ENCODE measurements around the gene NAV3. TPM values are rescaled to one million over a fixed set of nuclear protein-coding genes. Genes with fewer than 3 reads are reported as not detected.

Gene NAV3
- total RNA-seq, 2 donors from 2014 or later: 0.72 to 1.9 TPM

- no peaks in the 10 kb centered on the region for H3K4me1 ChIP-seq
- no peaks in the 10 kb centered on the region for H3K36me3 ChIP-seq
- H3K9ac ChIP-seq (ENCODE audit: low read depth in 2 of 2, low read length in 2 of 2): no peak overlapping the region
- intact Hi-C loops (cut with DNase I): no loop called here
- H3K27me3 ChIP-seq: no peaks in the 10 kb centered on the region
- no peak for DNase-seq
- no peak overlapping the region for H3K4me3 ChIP-seq
- no peak overlapping the region for H3K27ac ChIP-seq
- H3K9me3 ChIP-seq: no peaks in the 10 kb centered on the region
- TF ChIP-seq, protein P1, sequence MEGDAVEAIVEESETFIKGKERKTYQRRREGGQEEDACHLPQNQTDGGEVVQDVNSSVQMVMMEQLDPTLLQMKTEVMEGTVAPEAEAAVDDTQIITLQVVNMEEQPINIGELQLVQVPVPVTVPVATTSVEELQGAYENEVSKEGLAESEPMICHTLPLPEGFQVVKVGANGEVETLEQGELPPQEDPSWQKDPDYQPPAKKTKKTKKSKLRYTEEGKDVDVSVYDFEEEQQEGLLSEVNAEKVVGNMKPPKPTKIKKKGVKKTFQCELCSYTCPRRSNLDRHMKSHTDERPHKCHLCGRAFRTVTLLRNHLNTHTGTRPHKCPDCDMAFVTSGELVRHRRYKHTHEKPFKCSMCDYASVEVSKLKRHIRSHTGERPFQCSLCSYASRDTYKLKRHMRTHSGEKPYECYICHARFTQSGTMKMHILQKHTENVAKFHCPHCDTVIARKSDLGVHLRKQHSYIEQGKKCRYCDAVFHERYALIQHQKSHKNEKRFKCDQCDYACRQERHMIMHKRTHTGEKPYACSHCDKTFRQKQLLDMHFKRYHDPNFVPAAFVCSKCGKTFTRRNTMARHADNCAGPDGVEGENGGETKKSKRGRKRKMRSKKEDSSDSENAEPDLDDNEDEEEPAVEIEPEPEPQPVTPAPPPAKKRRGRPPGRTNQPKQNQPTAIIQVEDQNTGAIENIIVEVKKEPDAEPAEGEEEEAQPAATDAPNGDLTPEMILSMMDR (IDR thresholded peaks at IDR 0.05): no peak
These were observed 19.4 kb downstream of the NAV3 start for GRCh38 chr12:77850129-77850528.

DNA sequence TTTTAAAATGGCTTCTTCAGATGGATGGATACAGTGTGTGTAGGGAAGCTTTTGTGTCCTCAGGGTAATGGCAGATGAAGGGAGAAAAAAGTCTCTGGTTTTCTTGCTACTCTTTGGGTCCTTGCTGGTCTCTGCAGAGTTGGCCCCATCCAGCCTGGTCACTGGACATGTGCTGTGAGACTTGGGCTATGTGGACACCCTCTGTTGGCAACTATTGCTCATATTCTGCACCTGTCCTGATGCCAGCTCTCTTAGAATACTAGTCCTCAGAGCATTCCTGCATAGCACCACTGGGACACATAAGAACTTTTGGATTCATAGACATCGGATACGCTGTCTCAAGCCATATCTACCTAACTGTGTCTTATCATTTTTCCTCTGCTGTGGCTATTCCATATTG, 20.0 kb downstream of the NAV3 start:
- intact Hi-C loops (cut with DNase I): no loop called here
- Histone ChIP-seq H3K36me3 (no peaks in the 10 kb centered on the region), H3K4me1 (no peaks in the 10 kb centered on the region), H3K9ac (ENCODE audit: low read depth in 2 of 2, low read length in 2 of 2) (no peak overlapping the region), H3K9me3 (no peaks in the 10 kb centered on the region), H3K4me3 (no peak overlapping the region), H3K27ac (no peak overlapping the region), H3K27me3 (no peaks in the 10 kb centered on the region)
- TF ChIP-seq, protein P1 (IDR thresholded peaks at IDR 0.05): no peak
- no peak for DNase-seq

- Histone ChIP-seq H3K27me3 (no peaks in the 10 kb centered on the region), H3K9me3 (no peaks in the 10 kb centered on the region), H3K4me1 (no peaks in the 10 kb centered on the region), H3K4me3 (no peak overlapping the region), H3K27ac (no peak overlapping the region), H3K9ac (ENCODE audit: low read depth in 2 of 2, low read length in 2 of 2) (no peak overlapping the region), H3K36me3 (no peaks in the 10 kb centered on the region)
- TF ChIP-seq, protein P1 (IDR thresholded peaks at IDR 0.05): no peak
- intact Hi-C loops (cut with DNase I): no loop called here
- DNase-seq: no peak
These were observed 24.9 kb downstream of the NAV3 start for GRCh38 chr12:77855548-77855947.

- no peaks in the 10 kb centered on the region for H3K36me3 ChIP-seq
- no peaks in the 10 kb centered on the region for H3K4me1 ChIP-seq
- DNase-seq: no peak
- no peaks in the 10 kb centered on the region for H3K27me3 ChIP-seq
- H3K4me3 ChIP-seq: no peak overlapping the region
- no peaks in the 10 kb centered on the region for H3K9me3 ChIP-seq
- no peak overlapping the region for H3K27ac ChIP-seq
- H3K9ac ChIP-seq (ENCODE audit: low read depth in 2 of 2, low read length in 2 of 2): no peak overlapping the region
- intact Hi-C loops (cut with DNase I): no loop called here
- TF ChIP-seq, protein P1 (IDR thresholded peaks at IDR 0.05): no peak
These were observed 30.6 kb downstream of the NAV3 start for GRCh38 chr12:77861317-77861716.

- H3K9ac ChIP-seq (ENCODE audit: low read depth in 2 of 2, low read length in 2 of 2): no peak overlapping the region
- TF ChIP-seq, protein P1 (IDR thresholded peaks at IDR 0.05): no peak
- H3K9me3 ChIP-seq: no peaks in the 10 kb centered on the region
- DNase-seq: no peak
- H3K36me3 ChIP-seq: no peaks in the 10 kb centered on the region
- no peak overlapping the region for H3K4me3 ChIP-seq
- no peak overlapping the region for H3K27ac ChIP-seq
- no peaks in the 10 kb centered on the region for H3K27me3 ChIP-seq
- intact Hi-C loops (cut with DNase I): no loop called here
- H3K4me1 ChIP-seq: no peaks in the 10 kb centered on the region
These were observed 34.5 kb downstream of the NAV3 start for GRCh38 chr12:77865178-77865577.

DNA sequence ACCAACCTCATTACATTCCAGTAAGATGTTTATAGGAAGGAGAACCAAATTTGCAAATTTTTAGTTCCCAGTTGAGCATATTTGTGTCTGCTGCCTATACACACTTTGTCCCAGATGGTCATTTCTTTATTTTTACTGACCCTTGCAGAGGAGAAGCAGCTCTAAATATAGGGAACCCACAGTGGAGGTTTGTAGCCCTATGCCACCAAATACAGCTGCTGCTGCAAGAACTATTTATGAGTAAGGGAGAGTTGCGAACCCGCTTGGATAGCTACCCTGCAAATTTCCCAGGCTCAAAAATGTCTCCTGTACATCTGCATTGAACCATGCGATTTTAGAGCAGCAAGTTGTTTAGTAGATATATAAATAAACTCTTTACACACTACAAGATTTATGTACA, 48.2 kb downstream of the NAV3 start:
- Histone ChIP-seq H3K27me3 (no peaks in the 10 kb centered on the region), H3K36me3 (no peaks in the 10 kb centered on the region), H3K9me3 (no peaks in the 10 kb centered on the region), H3K27ac (no peak overlapping the region), H3K4me3 (no peak overlapping the region), H3K4me1 (no peaks in the 10 kb centered on the region), H3K9ac (ENCODE audit: low read depth in 2 of 2, low read length in 2 of 2) (no peak overlapping the region)
- intact Hi-C loops (cut with DNase I): no loop called here
- no peak for DNase-seq
- TF ChIP-seq, protein P1 (IDR thresholded peaks at IDR 0.05): no peak

Data from colonic mucosa (tissue), 4 donors.